ENCODE results near the gene COL11A1. TPM values are rescaled to one million over a fixed set of nuclear protein-coding genes. Genes with fewer than 3 reads are reported as not detected.

The COL11A1 gene
- total and polyA plus RNA-seq, 2 of the 13 experiments (the other 11 are each of a cell fraction or from before 2014, with no cell fraction given) = not detected

- no TSS peak for BruUV-seq (replicated peaks)
- 0% methylated on average over 2 of the region's 2 CpGs for WGBS (ENCODE audit: low lambda C conversion rate)
- no peak overlapping the region for H3K27ac ChIP-seq (ENCODE audit: extremely low read length, insufficient read depth, low read length)
- in situ Hi-C loops (cut with HindIII; ENCODE audit: extremely low pct_ligation_motif_present, low pct_unique_long_range_greater_than_20kb) (no loop called here), intact Hi-C loops (cut with micrococcal nuclease; ENCODE audit: unreplicated experiment) (no loop called here)
- H3K4me2 ChIP-seq (ENCODE audit: low read depth, low read length) = no peak overlapping the region
- no peak overlapping the region for H3K4me3 ChIP-seq (replicated peaks in 1 of 3; ENCODE audit: insufficient read depth in 1 of 3, low read depth in 2 of 3, low read length in 3 of 3)
- DNase-seq (ENCODE audit: low spot score) (no peak), ATAC-seq (no peak), FAIRE-seq (no peak)
- TF ChIP-seq SAP130 (CRISPR knock-in tag; IDR thresholded peaks at IDR 0.05; ENCODE audit: low read depth) (no peak), ZNF143 (CRISPR knock-in tag; IDR thresholded peaks at IDR 0.05) (no peak), ZNF407 (CRISPR knock-in tag; IDR thresholded peaks at IDR 0.05; ENCODE audit: not compliant biosample characterization) (no peak), GRHL1 (CRISPR knock-in tag; conservative IDR thresholded peaks at IDR 0.05) (no peak), ZNF556 (CRISPR knock-in tag; IDR thresholded peaks at IDR 0.05; ENCODE audit: borderline replicate concordance) (no peak), ARNT2 (CRISPR knock-in tag; IDR thresholded peaks at IDR 0.05; ENCODE audit: low read depth) (no peak), ZNF251 (CRISPR knock-in tag; IDR thresholded peaks at IDR 0.05) (no peak)
- no peaks in the 10 kb centered on the region for H3K9me3 ChIP-seq (ENCODE audit: low read length)
- no peaks in the 10 kb centered on the region for H3K79me2 ChIP-seq (ENCODE audit: insufficient read depth, low read length)
- no peaks in the 10 kb centered on the region for H3K27me3 ChIP-seq (ENCODE audit: control insufficient read depth in 1 of 2, insufficient read depth in 2 of 2, low read length in 2 of 2)
- ChIA-PET CTCF (ENCODE audit: low intra/inter-chr PET ratio, low total read pairs) (no interaction called here), POLR2A (no interaction called here)
- no peak overlapping the region for H2AFZ ChIP-seq (ENCODE audit: low read length)
- H3K36me3 ChIP-seq (replicated peaks in 1 of 2; ENCODE audit: control insufficient read depth in 1 of 2, insufficient read depth in 2 of 2, low read length in 2 of 2) = no peaks in the 10 kb centered on the region; a peak in 1 of 5 replicates
- no peaks in the 10 kb centered on the region for H4K20me1 ChIP-seq (ENCODE audit: insufficient read depth, low read length)
- H3K4me1 ChIP-seq (ENCODE audit: insufficient read depth, low read length) = no peaks in the 10 kb centered on the region
- no peak overlapping the region for H3K9ac ChIP-seq (ENCODE audit: insufficient read depth, low read depth, low read length)
Observed at GRCh38 chr1:102942324-102942723, 166.0 kb downstream of the COL11A1 start.
